NT2/D1 (cell line): ENCODE measurements around the gene STAT5B.

Experiments
- SUZ12 ChIP-seq: IDR thresholded peaks from 2 replicates; pipeline ENCODE4 v1.6.1; 2011; ENCODE audit not compliant: insufficient read length, insufficient read depth; ENCODE audit errors: extremely low read depth
- YY1 ChIP-seq: IDR thresholded peaks from 2 replicates; pipeline ENCODE4 v1.6.1; 2011; ENCODE audit not compliant: insufficient read length, insufficient read depth

DNA sequence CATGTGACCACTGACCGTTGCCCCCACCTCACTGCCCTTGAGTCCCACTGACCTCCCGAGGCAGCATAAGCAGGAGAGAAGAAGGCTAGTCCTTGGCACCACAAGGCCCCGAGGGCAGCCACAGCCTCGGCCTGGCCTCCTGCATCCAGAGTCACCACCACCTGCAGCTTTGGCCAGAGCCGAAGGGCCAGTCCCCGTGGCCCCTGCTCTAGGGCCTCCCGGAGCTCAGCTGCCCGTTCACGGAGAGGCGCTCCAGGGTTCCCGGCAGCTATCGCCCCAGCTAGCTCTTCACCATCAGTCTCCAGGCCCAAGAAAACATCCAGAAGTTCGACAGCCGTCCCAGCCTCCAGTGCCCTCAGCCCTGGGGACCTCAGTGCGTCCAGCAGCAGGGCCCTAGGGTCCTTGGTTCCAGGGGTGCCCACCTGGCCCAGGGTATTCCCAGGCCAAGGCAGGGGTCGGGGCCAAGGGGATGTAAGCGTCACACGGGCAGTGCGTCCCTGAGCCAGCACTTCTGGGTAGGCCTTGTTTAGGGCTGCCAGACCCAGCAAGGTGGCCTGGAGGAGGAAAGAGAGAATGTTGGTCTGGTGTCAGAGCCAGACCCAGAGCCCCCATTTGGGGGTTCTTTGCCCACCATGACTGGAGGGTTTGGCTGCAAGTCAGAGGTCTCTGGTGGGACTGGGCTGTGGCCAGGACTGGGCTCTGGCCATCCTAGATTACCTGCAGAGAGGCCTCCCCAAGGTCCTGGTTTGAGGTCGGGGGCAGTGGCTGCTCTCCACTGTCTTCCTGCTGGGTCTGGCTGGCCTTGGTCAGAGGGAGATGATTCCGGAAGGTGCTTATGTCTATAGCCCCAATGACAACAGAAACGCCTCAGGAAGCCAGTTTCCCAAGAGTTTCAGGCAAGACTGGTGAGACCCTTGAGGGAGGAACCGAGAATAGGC lies 83.7 kb downstream of the STAT5B start:
- TF ChIP-seq SUZ12 (no peak), YY1 (no peak)
